Hepatocyte (in vitro differentiated cells): Measurements from ENCODE around the gene IRF5.

Source experiments
- CTCF ChIP-seq: fragments of 200-600 bp; sonication (generic); IDR thresholded peaks from 2 replicates; pipeline ENCODE4 v1.5.1; 2016; ENCODE audit warnings: antibody characterized with exemption, mild to moderate bottlenecking; ENCODE audit not compliant: poor library complexity
- EZH2 ChIP-seq: fragments of 200-600 bp; sonication (generic); IDR thresholded peaks from 2 replicates; pipeline ENCODE4 v1.6.1; 2016; ENCODE audit warnings: antibody characterized with exemption, mild to moderate bottlenecking, borderline replicate concordance

GRCh38 chr7:128913870-128914565 is 23.7 kb upstream of the IRF5 start:
- no peak for TF ChIP-seq CTCF
- no peak for TF ChIP-seq EZH2
